Measurements from ENCODE around the gene ZBTB17.

The ZBTB17 gene

DNA sequence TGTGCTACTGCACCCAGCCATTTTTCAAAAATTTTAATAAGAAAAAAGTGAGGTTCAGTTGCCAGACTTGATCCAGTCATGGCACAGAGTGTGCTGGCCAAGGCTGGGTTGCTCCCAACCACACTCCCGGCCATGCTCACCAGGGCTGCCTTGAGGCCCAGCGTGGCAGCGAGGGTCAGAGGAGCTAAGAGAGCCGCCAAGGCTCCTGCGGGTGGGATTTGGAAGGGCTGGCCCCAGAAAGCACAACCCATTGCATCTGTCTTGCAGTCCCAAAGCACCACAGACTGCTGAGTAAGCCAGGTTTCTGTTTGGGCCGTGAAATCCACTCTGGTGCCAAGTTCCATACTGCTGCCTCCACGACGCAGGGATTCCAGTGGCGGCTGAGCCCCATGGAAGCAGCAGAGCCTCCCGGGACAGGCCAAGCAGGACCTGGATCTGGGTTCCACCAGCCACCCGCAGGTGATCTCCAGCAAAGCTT lies 22.6 kb downstream of the ZBTB17 start:
- no peak overlapping the region for H3K4me3 ChIP-seq (ENCODE audit: low read length)
- peaks cover 6% of the 10 kb centered on the region; the same call in 1 of the 2 replicates for H4K20me1 ChIP-seq (ENCODE audit: control insufficient read depth, insufficient read depth, low read depth, low read length)
- no peaks in the 10 kb centered on the region for H3K9me3 ChIP-seq (ENCODE audit: control insufficient read depth, insufficient read depth, low read length)
- TF ChIP-seq, protein P1, sequence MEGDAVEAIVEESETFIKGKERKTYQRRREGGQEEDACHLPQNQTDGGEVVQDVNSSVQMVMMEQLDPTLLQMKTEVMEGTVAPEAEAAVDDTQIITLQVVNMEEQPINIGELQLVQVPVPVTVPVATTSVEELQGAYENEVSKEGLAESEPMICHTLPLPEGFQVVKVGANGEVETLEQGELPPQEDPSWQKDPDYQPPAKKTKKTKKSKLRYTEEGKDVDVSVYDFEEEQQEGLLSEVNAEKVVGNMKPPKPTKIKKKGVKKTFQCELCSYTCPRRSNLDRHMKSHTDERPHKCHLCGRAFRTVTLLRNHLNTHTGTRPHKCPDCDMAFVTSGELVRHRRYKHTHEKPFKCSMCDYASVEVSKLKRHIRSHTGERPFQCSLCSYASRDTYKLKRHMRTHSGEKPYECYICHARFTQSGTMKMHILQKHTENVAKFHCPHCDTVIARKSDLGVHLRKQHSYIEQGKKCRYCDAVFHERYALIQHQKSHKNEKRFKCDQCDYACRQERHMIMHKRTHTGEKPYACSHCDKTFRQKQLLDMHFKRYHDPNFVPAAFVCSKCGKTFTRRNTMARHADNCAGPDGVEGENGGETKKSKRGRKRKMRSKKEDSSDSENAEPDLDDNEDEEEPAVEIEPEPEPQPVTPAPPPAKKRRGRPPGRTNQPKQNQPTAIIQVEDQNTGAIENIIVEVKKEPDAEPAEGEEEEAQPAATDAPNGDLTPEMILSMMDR (IDR thresholded peaks at IDR 0.05; ENCODE audit: low read depth, low read length, poor library complexity, severe bottlenecking): no peak
- no peak for TF ChIP-seq EZH2phosphoT487 (IDR thresholded peaks at IDR 0.05; ENCODE audit: borderline replicate concordance, low read length)
- H3F3A ChIP-seq (ENCODE audit: control insufficient read depth, insufficient read depth): peaks cover 3% of the 10 kb centered on the region; the same call in 1 of the 2 replicates
- peaks cover 76% of the 10 kb centered on the region for H3K79me2 ChIP-seq (ENCODE audit: control insufficient read depth, low read length)
- no peaks in the 10 kb centered on the region for H3K27me3 ChIP-seq (ENCODE audit: control insufficient read depth, low read length)
- no peak overlapping the region for H3K4me2 ChIP-seq (ENCODE audit: low read length)
- no peaks in the 10 kb centered on the region; the same call in 1 of the 2 replicates for H3K4me1 ChIP-seq (ENCODE audit: control insufficient read depth, low read length)
- H3K9me2 ChIP-seq (replicated peaks; ENCODE audit: control insufficient read depth, low read length): no peaks in the 10 kb centered on the region
- H3K27ac ChIP-seq (ENCODE audit: low read depth, low read length): no peak overlapping the region
- peaks cover 52% of the 10 kb centered on the region for H3K36me3 ChIP-seq (ENCODE audit: control insufficient read depth, low read length)

DNA sequence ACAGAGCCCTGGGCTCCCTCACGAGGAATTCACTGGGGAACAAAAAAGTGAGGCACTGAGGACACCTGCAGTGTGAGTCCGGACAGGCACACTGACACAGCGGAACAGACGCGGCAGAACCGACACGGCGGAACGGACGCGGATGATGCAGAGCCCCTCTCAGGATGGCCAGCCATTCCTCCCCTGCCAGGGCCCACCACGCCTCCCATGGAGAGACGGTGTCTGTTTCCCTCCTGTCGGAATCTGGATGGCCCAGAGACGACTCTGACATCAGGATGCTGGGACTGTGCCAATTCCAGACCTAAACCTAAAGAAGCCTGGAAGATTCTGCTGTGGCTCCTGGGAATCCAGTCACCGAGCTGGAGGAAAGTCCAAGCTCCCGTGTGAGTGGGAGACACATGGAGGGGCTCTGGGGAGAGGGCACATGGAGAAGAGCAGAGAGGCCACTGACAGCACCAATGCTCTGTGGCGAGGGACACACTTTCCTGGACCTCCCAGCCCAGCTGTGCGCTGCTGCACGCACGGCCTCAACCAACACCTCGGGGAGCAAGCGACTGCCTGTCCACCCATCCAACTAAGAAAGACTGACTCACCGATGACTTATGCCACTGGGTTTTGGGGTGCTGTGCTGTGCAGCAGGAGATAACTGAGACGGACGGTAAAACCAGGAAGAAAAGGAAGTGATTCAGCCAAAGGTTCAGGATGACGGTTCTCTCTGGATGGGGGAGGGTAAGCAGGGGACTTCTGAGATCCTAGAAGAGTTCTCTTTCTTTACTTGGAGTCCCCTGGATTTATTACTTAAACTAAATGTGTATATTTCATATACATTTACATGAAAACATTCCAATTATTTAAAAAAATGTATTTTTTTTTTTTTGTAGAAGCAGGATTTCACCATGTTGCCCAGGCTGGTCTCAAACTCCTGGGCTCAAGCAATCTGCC lies 23.3 kb downstream of the ZBTB17 start:
- no peak overlapping the region for H3K4me2 ChIP-seq (ENCODE audit: low read length)
- H3F3A ChIP-seq (ENCODE audit: control insufficient read depth, insufficient read depth): peaks cover 3% of the 10 kb centered on the region; the same call in 1 of the 2 replicates
- peaks cover 58% of the 10 kb centered on the region for H3K36me3 ChIP-seq (ENCODE audit: control insufficient read depth, low read length)
- no peak for TF ChIP-seq EZH2phosphoT487 (IDR thresholded peaks at IDR 0.05; ENCODE audit: borderline replicate concordance, low read length)
- TF ChIP-seq, protein P1 (IDR thresholded peaks at IDR 0.05; ENCODE audit: low read depth, low read length, poor library complexity, severe bottlenecking): no peak
- no peaks in the 10 kb centered on the region for H3K27me3 ChIP-seq (ENCODE audit: control insufficient read depth, low read length)
- H3K27ac ChIP-seq (ENCODE audit: low read depth, low read length): no peak overlapping the region
- H3K79me2 ChIP-seq (ENCODE audit: control insufficient read depth, low read length): peaks cover 71% of the 10 kb centered on the region
- H3K9me2 ChIP-seq (replicated peaks; ENCODE audit: control insufficient read depth, low read length): no peaks in the 10 kb centered on the region
- peaks cover 6% of the 10 kb centered on the region for H4K20me1 ChIP-seq (ENCODE audit: control insufficient read depth, insufficient read depth, low read depth, low read length)
- H3K4me1 ChIP-seq (ENCODE audit: control insufficient read depth, low read length): no peaks in the 10 kb centered on the region; the same call in 1 of the 2 replicates
- no peak overlapping the region for H3K4me3 ChIP-seq (ENCODE audit: low read length)
- no peaks in the 10 kb centered on the region for H3K9me3 ChIP-seq (ENCODE audit: control insufficient read depth, insufficient read depth, low read length)

DNA sequence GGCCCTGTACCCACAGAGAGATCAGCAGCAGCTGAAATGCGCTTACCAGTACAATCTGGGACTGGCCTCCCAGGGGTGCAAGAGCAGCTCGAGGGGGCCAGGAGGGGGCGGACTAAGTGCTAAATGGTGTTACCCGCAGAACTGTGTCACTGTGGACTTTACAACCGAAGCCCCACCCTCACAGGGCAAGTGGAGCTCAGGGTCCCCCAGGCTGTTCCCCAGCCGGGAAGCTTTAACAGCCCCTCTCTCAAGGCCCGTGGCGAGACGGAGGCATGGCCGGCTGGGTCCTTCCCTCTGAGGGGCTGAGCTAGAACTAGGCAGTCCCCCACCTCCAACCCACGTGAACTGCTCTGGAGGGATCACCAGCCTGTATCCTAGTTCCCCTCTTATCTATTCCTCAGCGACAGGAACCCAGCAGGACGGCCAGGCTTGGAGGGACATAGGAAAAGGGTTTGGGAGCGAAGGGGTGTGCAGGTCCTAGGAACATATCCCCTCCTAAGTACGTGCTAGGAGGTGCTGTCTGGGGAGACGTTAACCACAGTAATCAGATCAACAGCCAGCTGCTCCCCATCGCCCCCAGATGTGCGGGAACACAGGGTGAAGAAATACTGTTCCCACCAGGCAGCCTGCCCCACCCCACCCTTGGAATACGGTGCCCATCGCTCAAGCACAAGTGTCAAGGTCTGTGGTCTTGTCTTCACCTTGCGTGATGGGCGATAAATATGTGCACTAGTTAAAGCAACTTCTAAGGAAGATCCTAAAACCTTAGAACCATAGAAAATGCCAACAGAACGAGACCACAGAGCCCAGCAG lies 24.4 kb downstream of the ZBTB17 start:
- H3K27ac ChIP-seq (ENCODE audit: low read depth, low read length): no peak overlapping the region
- H3K4me2 ChIP-seq (ENCODE audit: low read length): no peak overlapping the region
- H3F3A ChIP-seq (ENCODE audit: control insufficient read depth, insufficient read depth): peaks cover 3% of the 10 kb centered on the region; the same call in 1 of the 2 replicates

More for the DNA sequence above, 24.4 kb downstream of the ZBTB17 start:
- Histone ChIP-seq H4K20me1 (ENCODE audit: control insufficient read depth, insufficient read depth, low read depth, low read length) (peaks cover 5% of the 10 kb centered on the region), H3K9me3 (ENCODE audit: control insufficient read depth, insufficient read depth, low read length) (no peaks in the 10 kb centered on the region), H3K36me3 (ENCODE audit: control insufficient read depth, low read length) (peaks cover 65% of the 10 kb centered on the region), H3K4me3 (ENCODE audit: low read length) (no peak overlapping the region), H3K79me2 (ENCODE audit: control insufficient read depth, low read length) (peaks cover 67% of the 10 kb centered on the region), H3K9me2 (replicated peaks; ENCODE audit: control insufficient read depth, low read length) (no peaks in the 10 kb centered on the region), H3K4me1 (ENCODE audit: control insufficient read depth, low read length) (no peaks in the 10 kb centered on the region; the same call in 1 of the 2 replicates), H3K27me3 (ENCODE audit: control insufficient read depth, low read length) (no peaks in the 10 kb centered on the region)
- TF ChIP-seq, protein P1 (IDR thresholded peaks at IDR 0.05; ENCODE audit: low read depth, low read length, poor library complexity, severe bottlenecking): no peak
- no peak for TF ChIP-seq EZH2phosphoT487 (IDR thresholded peaks at IDR 0.05; ENCODE audit: borderline replicate concordance, low read length)

All from DOHH2 (cell line).